GM12878 (cell line): ENCODE data around the gene ZFAND2B. TPM values are rescaled to one million over a fixed set of nuclear protein-coding genes. Genes with fewer than 3 reads are reported as not detected.

Experiments
- ATAC-seq: fragments of 200-7000 bp; cut with Tn5 transposase; 3 replicates; pipeline ENCODE4 v1.9.1; 2020; ENCODE audit warnings: mild to moderate bottlenecking, moderate library complexity
- BruUV-seq: library from RNA; stranded (reverse); fragments of 400-500 nt; replicated peaks from 2 replicates; lab custom pipeline; 2021; lab: Mats Ljungman, UMichigan
- CTCF ChIA-PET: fragments of 300-600 bp; sonication (Branson Sonifier 250); formaldehyde crosslinking; extraction: SDS; loops from one replicate; lab custom pipeline; 2021; ENCODE audit warnings: inconsistent platforms; lab: Yijun Ruan, JAX
- POLR2A ChIA-PET: fragments of 350-600 bp; formaldehyde crosslinking; extraction: SDS; loops from one replicate; lab custom pipeline; 2021; ENCODE audit warnings: inconsistent platforms; lab: Charles Lee
- RAD21 ChIA-PET: fragments of 300-600 bp; sonication (Branson Sonifier 250); formaldehyde crosslinking; loops from one replicate; lab custom pipeline; 2023; ENCODE audit warnings: antibody characterized with exemption; ENCODE audit not compliant: unreplicated experiment; lab: Charles Lee
- SMC1A ChIA-PET: fragments of 300-600 bp; sonication (Branson Sonifier 250); formaldehyde crosslinking; loops from one replicate; lab custom pipeline; 2023; ENCODE audit not compliant: unreplicated experiment, uncharacterized antibody; lab: Charles Lee
- DNase-seq: peaks from one replicate; pipeline ENCODE4 v3.0.0-alpha.2; 2011; ENCODE audit warnings: low read depth, low spot score
- FAIRE-seq: peaks from 3 replicates; lab custom pipeline; 2011; peaks lifted over from hg19 to GRCh38; lab: Jason Lieb, UNC
- H2AFZ ChIP-seq: 2 replicates; pipeline ENCODE4 v1.6.0; 2011; ENCODE audit warnings: low read depth, low read length, control low read depth; ENCODE audit not compliant: control insufficient read depth
- H3K27ac ChIP-seq: 2 replicates; pipeline ENCODE4 v1.5.1; 2011; ENCODE audit warnings: control low read depth; ENCODE audit not compliant: control insufficient read depth, insufficient read depth
- H3K27me3 ChIP-seq, 2 experiments: replicated peaks in 1 of 2; 2 replicates each; pipeline versions ENCODE4 v1.6.0 to v1.6.1; 2011; ENCODE audit warnings: low read length in 1 of 2; ENCODE audit not compliant: control insufficient read depth in 2 of 2, insufficient read depth in 2 of 2
- H3K36me3 ChIP-seq, 2 experiments: 2 replicates each; pipeline ENCODE4 v1.5.1; 2011; ENCODE audit warnings: low read length in 1 of 2; ENCODE audit not compliant: control insufficient read depth in 2 of 2, insufficient read depth in 2 of 2
- H3K4me1 ChIP-seq: 2 replicates; pipeline ENCODE4 v1.6.1; 2011; ENCODE audit warnings: mild to moderate bottlenecking, low read length, moderate library complexity, mixed read lengths; ENCODE audit not compliant: control insufficient read depth, insufficient read depth
- H3K4me2 ChIP-seq: 2 replicates; pipeline ENCODE4 v1.6.0; 2011; ENCODE audit warnings: control low read depth; ENCODE audit not compliant: control insufficient read depth, insufficient read depth
- H3K4me3 ChIP-seq: fragments of 200-600 bp; sonication (generic); 2 replicates; pipeline ENCODE4 v1.5.1; 2016
- H3K79me2 ChIP-seq: 2 replicates; pipeline ENCODE4 v1.6.0; 2011; ENCODE audit warnings: low read length; ENCODE audit not compliant: control insufficient read depth, insufficient read depth
- H3K9ac ChIP-seq: 2 replicates; pipeline ENCODE4 v1.8.0; 2011; ENCODE audit warnings: low read length, control low read depth, mixed read lengths; ENCODE audit not compliant: control insufficient read depth, insufficient read depth
- H3K9me3 ChIP-seq: replicated peaks from 3 replicates; pipeline ENCODE4 v1.5.1; 2011; ENCODE audit warnings: mild to moderate bottlenecking, low read length; ENCODE audit not compliant: control insufficient read depth, insufficient read depth
- H4K20me1 ChIP-seq: 2 replicates; pipeline ENCODE4 v1.6.0; 2011; ENCODE audit not compliant: control insufficient read depth, insufficient read depth
- ASH2L ChIP-seq: fragments of 300-600, 200-600 bp; sonication (generic); IDR thresholded peaks from 2 replicates; pipeline ENCODE4 v1.6.1; 2017; ENCODE audit warnings: low read depth, mild to moderate bottlenecking, borderline replicate concordance
- IRF4 ChIP-seq: IDR thresholded peaks from 2 replicates; pipeline ENCODE4 v1.6.1; 2011; ENCODE audit warnings: low read depth, low read length
- MEF2A ChIP-seq: IDR thresholded peaks from 2 replicates; pipeline ENCODE4 v1.6.1; 2011; ENCODE audit warnings: low read depth, mild to moderate bottlenecking, low read length, moderate library complexity; ENCODE audit not compliant: insufficient read depth
- NFIC ChIP-seq: IDR thresholded peaks from 2 replicates; pipeline ENCODE4 v1.6.1; 2012; ENCODE audit warnings: low read depth, mild to moderate bottlenecking, inconsistent platforms, low read length, moderate library complexity
- NFXL1 ChIP-seq: fragments of 450-650 bp; IDR thresholded peaks from 2 replicates; pipeline ENCODE4 v1.6.1; 2017; ENCODE audit warnings: antibody characterized with exemption, mild to moderate bottlenecking, borderline replicate concordance
- NFYB ChIP-seq: IDR thresholded peaks from 2 replicates; pipeline ENCODE4 v1.6.1; 2011; ENCODE audit warnings: low read depth, mild to moderate bottlenecking, low read length, improper control_type of control experiment, moderate library complexity; ENCODE audit not compliant: insufficient read depth
- POLR2A ChIP-seq: IDR thresholded peaks from 2 replicates; pipeline ENCODE4 v1.6.1; 2011; ENCODE audit warnings: low read depth, mild to moderate bottlenecking, low read length
- POLR2AphosphoS2 ChIP-seq: IDR thresholded peaks from 2 replicates; pipeline ENCODE4 v1.6.1; 2011; ENCODE audit warnings: low read depth, mild to moderate bottlenecking, low read length, improper control_type of control experiment, moderate library complexity
- POLR2AphosphoS5 ChIP-seq: IDR thresholded peaks from 2 replicates; pipeline ENCODE4 v1.6.1; 2011; ENCODE audit warnings: mild to moderate bottlenecking, low read length, inconsistent platforms
- POU2F2 ChIP-seq: IDR thresholded peaks from 3 replicates; pipeline ENCODE4 v1.6.1; 2011; ENCODE audit warnings: low read depth, mild to moderate bottlenecking, low read length, borderline replicate concordance
- RB1 ChIP-seq: fragments of 450-650 bp; formaldehyde crosslinking; IDR thresholded peaks from 2 replicates; pipeline ENCODE4 v1.6.1; 2017; ENCODE audit warnings: mild to moderate bottlenecking, borderline replicate concordance
- RBBP5 ChIP-seq: fragments of 200-600 bp; sonication (generic); conservative IDR thresholded peaks from 2 replicates; pipeline ENCODE4 v1.6.1; 2016
- RCOR1 ChIP-seq: conservative IDR thresholded peaks from 2 replicates; pipeline ENCODE4 v1.6.1; 2012; ENCODE audit warnings: low read depth, low read length, improper control_type of control experiment
- WGBS: methylation state at CpG from one replicate; pipeline ENCODE4 v1.1.6; 2016; ENCODE audit warnings: low lambda C conversion rate; ENCODE audit not compliant: insufficient replicate concordance, insufficient coverage; ENCODE audit errors: missing lambda C conversion rate; 5-methylcytosine and 5-hydroxymethylcytosine counted together
- in situ Hi-C: fragments of 300-500 bp; cut with MboI; formaldehyde crosslinking; loops from 9 replicates; pipeline ENCODE4 v1.14.3; 2018; ENCODE audit warnings: mixed read lengths
- intact Hi-C: fragments of 100-400 bp; cut with micrococcal nuclease; formaldehyde crosslinking; loops from one replicate; pipeline ENCODE4 v1.14.2; 2022; ENCODE audit not compliant: unreplicated experiment
- polyA plus RNA-seq, 11 experiments: library from polyadenylated mRNA; depleted of rRNA in 4 of 11; unstranded in 6 of 11; stranded (reverse) in 5 of 11; fragments of >200 nt; fragmentation: Nextera tagmentation in 4 of 11; fragmentation: Illumina TruSeq in 1 of 11; extraction: Ambion mirVana in 4 of 11; extraction: Trizol in 1 of 11; gene quantifications; 1 replicate in 1 of 11; 2 replicates in 10 of 11; pipeline versions ENCODE4 v1.2.1 to v1.2.3, GENCODE V29; 2011 to 2016; ENCODE audit warnings: inconsistent platforms in 2 of 11, missing spikeins in 2 of 11, low read depth in 1 of 11
- total RNA-seq, 4 experiments: library from RNA; depleted of rRNA in 3 of 4; stranded (reverse); fragments of >200 nt in 3 of 4; fragmentation: Illumina TruSeq in 1 of 4; extraction: Trizol in 1 of 4; gene quantifications; 2 replicates each; pipeline versions ENCODE4 v1.2.1 to v1.2.3, GENCODE V29; 2013 to 2021
- TF ChIP-seq, protein P1 (sequence below): IDR thresholded peaks from 2 replicates; pipeline ENCODE4 v1.6.1; 2012; ENCODE audit warnings: low read depth, low read length, improper control_type of control experiment
- TF ChIP-seq, protein P2 (sequence below): IDR thresholded peaks from 2 replicates; pipeline ENCODE4 v1.6.1; 2012; ENCODE audit warnings: low read depth, low read length, improper control_type of control experiment
- TF ChIP-seq, protein P3 (sequence below): fragments of 450-650 bp; IDR thresholded peaks from 2 replicates; pipeline ENCODE4 v1.6.1; 2016; ENCODE audit warnings: mild to moderate bottlenecking, moderate library complexity, borderline replicate concordance
- TF ChIP-seq, protein P4 (sequence below): IDR thresholded peaks from 2 replicates; pipeline ENCODE4 v1.6.1; 2011; ENCODE audit warnings: mild to moderate bottlenecking, low read depth, low read length, moderate library complexity; ENCODE audit not compliant: insufficient replicate concordance

Gene ZFAND2B
- total and polyA plus RNA-seq, 10 of the 15 experiments (the other 5 are each of a cell fraction or from before 2014, with no cell fraction given): 5.4 to 28.1 (median 22.4) TPM

DNA sequence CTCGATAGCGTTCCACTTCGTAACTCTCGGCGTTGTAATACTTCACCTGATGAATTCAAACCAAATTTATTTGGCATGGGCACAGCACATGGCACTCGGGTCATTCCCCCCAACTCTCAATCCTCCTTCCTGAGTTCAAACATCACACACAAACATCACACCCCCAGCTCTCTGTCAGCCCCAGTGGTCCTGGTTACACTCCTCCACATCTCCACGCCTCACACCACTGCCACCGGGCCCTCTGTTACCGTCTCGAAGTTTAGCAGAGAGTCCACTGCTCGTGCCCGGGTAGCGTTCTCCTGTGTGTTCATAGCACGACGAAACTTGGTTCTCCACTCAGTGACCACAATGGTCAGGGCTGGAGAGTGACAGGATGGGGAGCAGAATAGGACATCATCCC lies 7.6 kb downstream of the ZFAND2B start (continued):
- no peak for TF ChIP-seq NFXL1
- TF ChIP-seq NFYB: no peak
- no peak for TF ChIP-seq MEF2A
- TF ChIP-seq, protein P1, sequence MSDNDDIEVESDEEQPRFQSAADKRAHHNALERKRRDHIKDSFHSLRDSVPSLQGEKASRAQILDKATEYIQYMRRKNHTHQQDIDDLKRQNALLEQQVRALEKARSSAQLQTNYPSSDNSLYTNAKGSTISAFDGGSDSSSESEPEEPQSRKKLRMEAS: no peak
- no peak for TF ChIP-seq POLR2AphosphoS2
- TF ChIP-seq RB1: no peak
- no peak for TF ChIP-seq RBBP5
- TF ChIP-seq RCOR1: no peak
- no peak for TF ChIP-seq POU2F2
- no peak for TF ChIP-seq IRF4
- TF ChIP-seq, protein P2, sequence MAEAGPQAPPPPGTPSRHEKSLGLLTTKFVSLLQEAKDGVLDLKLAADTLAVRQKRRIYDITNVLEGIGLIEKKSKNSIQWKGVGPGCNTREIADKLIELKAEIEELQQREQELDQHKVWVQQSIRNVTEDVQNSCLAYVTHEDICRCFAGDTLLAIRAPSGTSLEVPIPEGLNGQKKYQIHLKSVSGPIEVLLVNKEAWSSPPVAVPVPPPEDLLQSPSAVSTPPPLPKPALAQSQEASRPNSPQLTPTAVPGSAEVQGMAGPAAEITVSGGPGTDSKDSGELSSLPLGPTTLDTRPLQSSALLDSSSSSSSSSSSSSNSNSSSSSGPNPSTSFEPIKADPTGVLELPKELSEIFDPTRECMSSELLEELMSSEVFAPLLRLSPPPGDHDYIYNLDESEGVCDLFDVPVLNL: no peak

DNA sequence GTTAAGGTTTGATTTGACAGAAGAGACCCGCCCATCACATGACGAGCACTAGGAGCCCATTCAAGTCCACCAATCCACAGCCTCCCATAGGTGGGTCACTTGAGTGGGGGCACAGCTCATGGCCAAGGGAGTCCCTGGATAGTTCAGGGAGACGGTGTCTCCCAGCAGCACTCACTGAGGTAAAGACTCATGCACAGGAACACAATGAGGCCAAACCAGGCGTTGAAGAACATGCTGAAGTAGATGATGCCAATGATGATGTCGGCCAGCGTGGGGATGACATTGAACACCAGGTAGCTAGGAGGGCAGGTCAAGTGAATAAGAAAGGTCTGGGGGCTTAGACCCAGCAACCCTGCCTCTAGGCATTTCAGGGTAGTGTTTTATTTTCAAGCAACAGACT lies 8.2 kb downstream of the ZFAND2B start:
- Histone ChIP-seq H3K4me1 (peaks cover 16% of the 10 kb centered on the region), H3K79me2 (peaks cover 14% of the 10 kb centered on the region), H3K27me3 (no peaks in the 10 kb centered on the region), H3K9ac (no peak overlapping the region)
- DNase-seq: no peak
- SMC1A ChIA-PET: no interaction called here
- RAD21 ChIA-PET: no interaction called here
- CTCF ChIA-PET: interaction anchor here (0.6 to 3.2 kb wide), 5 partner anchors 9 to 84 kb away, joined by 3 to 14 read pairs (median 4); no protein-coding TSS in a partner anchor
- TF ChIP-seq, protein P3, sequence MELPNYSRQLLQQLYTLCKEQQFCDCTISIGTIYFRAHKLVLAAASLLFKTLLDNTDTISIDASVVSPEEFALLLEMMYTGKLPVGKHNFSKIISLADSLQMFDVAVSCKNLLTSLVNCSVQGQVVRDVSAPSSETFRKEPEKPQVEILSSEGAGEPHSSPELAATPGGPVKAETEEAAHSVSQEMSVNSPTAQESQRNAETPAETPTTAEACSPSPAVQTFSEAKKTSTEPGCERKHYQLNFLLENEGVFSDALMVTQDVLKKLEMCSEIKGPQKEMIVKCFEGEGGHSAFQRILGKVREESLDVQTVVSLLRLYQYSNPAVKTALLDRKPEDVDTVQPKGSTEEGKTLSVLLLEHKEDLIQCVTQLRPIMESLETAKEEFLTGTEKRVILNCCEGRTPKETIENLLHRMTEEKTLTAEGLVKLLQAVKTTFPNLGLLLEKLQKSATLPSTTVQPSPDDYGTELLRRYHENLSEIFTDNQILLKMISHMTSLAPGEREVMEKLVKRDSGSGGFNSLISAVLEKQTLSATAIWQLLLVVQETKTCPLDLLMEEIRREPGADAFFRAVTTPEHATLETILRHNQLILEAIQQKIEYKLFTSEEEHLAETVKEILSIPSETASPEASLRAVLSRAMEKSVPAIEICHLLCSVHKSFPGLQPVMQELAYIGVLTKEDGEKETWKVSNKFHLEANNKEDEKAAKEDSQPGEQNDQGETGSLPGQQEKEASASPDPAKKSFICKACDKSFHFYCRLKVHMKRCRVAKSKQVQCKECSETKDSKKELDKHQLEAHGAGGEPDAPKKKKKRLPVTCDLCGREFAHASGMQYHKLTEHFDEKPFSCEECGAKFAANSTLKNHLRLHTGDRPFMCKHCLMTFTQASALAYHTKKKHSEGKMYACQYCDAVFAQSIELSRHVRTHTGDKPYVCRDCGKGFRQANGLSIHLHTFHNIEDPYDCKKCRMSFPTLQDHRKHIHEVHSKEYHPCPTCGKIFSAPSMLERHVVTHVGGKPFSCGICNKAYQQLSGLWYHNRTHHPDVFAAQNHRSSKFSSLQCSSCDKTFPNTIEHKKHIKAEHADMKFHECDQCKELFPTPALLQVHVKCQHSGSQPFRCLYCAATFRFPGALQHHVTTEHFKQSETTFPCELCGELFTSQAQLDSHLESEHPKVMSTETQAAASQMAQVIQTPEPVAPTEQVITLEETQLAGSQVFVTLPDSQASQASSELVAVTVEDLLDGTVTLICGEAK: no peak
- TF ChIP-seq, protein P4, sequence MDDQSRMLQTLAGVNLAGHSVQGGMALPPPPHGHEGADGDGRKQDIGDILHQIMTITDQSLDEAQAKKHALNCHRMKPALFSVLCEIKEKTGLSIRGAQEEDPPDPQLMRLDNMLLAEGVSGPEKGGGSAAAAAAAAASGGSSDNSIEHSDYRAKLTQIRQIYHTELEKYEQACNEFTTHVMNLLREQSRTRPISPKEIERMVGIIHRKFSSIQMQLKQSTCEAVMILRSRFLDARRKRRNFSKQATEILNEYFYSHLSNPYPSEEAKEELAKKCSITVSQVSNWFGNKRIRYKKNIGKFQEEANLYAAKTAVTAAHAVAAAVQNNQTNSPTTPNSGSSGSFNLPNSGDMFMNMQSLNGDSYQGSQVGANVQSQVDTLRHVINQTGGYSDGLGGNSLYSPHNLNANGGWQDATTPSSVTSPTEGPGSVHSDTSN: no peak
- TF ChIP-seq POLR2A (0 out of 2 replicates have a peak, but pooled peaks have one; percentile 21), NFIC (no peak), POLR2AphosphoS5 (no peak), ASH2L (no peak)
- TF ChIP-seq, all 136 proteins: peak for 1
- intact Hi-C loops (no loop called here), in situ Hi-C loops (no loop called here)
- POLR2A ChIA-PET: no interaction called here
- H3K4me3 ChIP-seq: no peak overlapping the region
- ATAC-seq (no peak), FAIRE-seq (no peak)
- no peak overlapping the region for H3K4me2 ChIP-seq
- no peaks in the 10 kb centered on the region; the same call in 1 of the 2 replicates for H4K20me1 ChIP-seq
- peaks cover 0 to 15% of the 10 kb centered on the region in 2 experiments; a peak in 3 of 4 replicates for H3K36me3 ChIP-seq
- no peaks in the 10 kb centered on the region for H3K9me3 ChIP-seq
- no peak overlapping the region for H2AFZ ChIP-seq
- no peak overlapping the region for H3K27ac ChIP-seq
- BruUV-seq: no TSS peak
- 91% methylated on average over 6 of the region's 6 CpGs for WGBS
